HuH-7 (cell line): ENCODE results near the gene ACTRT3.

Experiments used
- DNase-seq: peaks from one replicate; pipeline ENCODE4 v3.0.0; 2011; ENCODE audit warnings: low spot score

The ACTRT3 gene

DNA sequence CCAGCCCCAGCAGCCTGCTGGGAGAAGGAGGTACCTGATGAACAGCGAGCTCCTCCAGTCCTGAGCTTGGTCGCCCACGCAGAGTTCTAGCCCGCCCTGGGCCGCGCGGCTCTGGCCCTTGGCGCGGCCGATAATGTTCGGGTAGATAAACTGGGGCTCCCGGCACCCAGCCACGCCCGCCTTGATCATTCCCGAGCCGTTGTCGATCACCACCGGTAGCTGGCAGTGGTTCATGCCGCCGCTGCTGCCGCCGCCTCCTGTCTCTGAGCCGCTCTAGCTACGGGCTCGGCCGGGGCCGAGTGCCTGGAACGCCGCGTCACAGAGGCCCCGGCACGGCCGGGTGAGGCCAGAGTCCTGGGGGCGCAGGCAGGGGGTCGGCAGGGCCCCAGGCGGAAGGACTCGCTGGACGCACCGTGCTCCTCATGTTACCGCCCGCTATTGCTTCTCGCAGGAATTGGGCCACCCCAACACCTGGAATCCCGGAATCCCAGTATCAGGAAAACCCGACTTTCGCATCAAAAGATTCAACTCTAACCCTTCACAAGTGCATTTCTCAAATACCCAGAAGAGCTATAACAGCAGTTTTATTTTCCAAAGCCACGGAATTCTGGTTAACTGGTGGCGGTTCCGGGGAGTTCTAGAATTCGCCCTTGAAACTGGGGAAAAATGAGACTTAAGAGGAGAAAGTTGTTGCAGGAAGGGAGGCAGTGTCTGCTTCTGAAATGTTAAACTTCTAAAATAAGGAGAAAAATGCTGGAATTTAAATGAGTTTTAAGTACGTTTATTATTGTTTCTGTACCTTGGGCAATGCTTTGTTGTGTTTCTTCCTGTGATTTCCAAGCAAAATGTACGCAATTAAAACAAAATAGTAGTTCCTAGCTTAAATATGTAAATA, at the start of gene ACTRT3:
Gene ACTRT3, minus strand, starts transcription at position 275 of the 895 bp plus-strand sequence. Its CDS starts 41 bp downstream, at position 234.
- DNase-seq: peak; percentile 59

- no peak for DNase-seq
Observed at GRCh38 chr3:169818316-169818715, 49.0 kb upstream of the ACTRT3 start.

- no peak for DNase-seq
Observed at GRCh38 chr3:169815590-169816150, 46.3 kb upstream of the ACTRT3 start.

DNA sequence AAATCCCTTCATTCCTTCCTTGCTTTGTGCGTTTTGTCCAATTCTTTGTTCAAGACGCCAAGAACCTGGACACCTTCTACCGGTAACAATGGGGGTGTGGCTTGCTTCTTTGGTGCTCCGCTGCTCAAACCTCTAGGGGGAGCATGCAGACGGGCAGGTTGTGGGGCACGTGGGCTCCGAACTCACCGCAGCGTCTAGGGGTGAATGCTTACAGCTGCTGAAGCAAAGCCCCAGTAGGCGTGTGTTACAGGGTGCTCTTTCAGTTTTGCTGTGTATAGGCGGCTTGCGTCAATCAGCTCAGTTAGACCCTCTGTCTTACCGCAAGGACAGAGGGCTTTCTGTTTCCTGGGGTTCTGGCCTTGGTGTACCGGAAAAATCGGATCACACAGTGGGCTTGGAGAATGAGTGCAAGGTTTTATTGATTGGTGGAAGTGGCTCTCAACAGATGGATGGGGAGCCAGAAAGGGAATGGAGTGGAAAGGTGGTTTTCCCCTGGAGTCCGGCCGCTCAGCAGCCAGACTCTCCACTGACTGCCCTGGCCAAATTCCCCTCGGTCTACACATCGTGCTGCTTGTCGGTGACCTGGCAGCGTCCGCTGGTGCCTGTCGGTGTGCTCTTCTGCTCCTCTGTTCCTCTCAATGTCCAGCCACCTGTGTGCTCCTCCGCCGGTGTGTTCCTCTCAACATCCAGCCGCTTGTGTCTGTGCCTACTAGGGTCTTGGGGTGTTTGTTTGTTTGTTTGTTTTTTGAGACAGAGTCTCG, 44.6 kb upstream of the ACTRT3 start:
- peak; percentile 34 for DNase-seq

DNA sequence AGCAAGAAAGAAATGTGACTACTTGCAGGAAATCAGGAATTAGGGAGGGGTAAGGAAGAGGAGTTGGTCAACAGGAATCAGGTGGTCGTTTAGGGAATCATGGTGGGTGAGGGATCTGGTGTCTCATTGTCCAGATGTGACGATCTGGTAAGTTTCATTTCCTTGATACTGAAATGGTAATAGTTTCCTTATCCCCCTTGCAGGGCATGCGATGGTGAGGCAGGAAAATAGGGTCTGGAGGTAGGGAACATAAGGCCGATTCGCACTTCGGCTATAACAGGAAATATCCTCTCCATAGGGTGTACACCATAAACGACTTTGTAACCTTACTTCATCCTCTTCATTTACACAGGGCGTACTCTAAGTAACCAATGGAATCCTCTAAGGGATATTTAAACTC, 43.9 kb upstream of the ACTRT3 start:
- DNase-seq: no peak

DNA sequence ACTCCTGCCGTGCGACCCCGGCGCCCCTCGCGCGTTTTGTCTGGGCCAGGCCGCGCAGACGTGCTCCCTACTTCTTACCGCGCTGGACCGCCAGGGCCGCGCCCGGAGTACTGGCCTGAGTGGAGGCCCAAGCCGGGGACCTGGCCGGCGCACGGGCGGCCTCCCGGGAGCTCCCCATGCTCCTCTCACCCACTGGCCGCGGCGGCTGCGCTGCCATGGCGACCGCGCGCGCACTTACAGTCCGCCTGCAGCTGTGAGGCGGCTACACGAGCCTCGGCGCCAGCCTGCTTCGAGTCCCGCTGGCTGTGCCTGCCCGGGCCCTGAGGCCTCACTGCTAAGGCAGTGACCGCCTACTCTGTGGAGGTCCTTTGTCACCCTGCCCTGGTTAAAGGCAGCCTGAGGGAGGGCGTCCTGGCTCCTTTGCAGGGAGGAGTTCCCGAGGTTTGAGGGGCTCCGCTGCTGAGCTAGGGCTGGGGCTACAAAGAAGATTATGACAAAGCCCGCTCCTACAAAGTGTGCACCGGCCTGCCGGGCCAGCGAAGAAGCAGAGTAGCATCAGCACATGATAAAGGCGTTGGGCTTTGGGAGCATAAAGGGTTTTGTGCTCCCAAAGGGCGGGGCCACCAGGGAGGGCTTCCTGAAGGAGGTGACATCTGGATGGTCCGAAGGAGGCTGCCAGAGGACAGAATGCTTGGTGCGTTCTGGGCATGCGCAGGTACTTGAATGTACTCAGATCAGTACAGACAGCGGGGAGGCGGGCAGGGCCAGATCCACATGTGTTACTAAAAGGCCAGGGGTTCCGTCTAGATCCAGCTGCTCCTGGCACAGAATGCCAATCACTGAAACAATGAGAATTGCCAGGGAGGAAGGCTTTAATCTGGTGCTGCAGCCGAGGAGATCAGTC, 43.2 kb upstream of the ACTRT3 start, which contains the start of the genes LRRC34 and LRRIQ4:
Gene LRRC34, minus strand, starts transcription at position 573 of the 904 bp plus-strand sequence. Its CDS starts 356 bp downstream, at position 217.
Gene LRRIQ4, plus strand, starts transcription at position 539 of the 904 bp plus-strand sequence. CDS start 9,052 bp downstream, outside the sequence.
- peak; percentile 69 for DNase-seq

DNA sequence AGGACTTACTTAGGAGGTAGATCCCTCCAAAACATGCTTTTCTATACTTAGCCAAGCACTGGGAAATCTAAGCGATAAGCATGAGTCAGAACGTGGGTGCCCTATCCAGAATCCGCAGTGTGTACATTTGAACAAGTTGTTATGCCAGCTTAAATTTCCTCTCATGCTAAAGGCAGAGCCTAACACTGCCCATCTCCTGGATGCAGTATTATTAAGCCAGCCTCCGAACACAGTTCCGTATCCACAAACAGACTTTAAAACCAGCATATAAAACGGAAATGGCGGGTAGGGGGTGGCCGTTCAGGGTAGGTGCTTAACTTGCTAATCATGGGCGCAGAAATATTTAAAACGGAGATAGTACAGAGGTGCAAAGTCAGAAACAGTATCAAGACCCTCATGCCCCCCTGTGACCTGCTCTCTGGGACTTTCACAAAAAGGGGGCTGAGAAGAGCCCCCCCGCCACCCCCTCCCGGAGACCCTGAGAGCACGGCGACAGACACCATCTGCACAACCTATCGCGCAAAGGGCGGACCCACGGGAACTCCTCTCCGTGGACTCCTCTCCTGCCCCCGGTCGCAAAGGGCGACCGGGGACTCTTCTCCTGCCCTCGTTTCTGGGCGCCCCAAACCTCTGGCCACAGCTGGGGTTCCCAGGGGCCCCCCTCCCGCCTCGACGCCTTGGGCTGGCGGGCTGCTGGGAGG, 42.4 kb upstream of the ACTRT3 start:
- no peak for DNase-seq

GRCh38 chr3:169809230-169809795, 40.0 kb upstream of the ACTRT3 start:
- DNase-seq: no peak

DNA sequence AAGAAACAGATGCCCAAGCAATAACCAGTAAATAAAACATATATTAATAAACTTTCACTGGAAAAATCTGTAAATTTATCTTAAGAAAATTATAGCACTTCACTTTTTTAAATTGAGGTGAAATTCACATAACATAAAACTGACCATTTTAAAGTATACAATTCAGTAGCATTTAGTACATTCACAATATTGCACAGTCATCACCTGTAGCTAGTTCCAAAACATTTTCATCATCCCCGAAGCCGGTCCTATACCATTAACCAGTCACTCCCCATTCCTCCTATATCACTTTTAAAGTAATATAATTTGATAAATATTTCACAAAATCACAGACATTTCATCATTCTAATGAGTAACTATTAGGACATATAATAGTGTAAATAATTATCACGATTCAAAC, 35.3 kb upstream of the ACTRT3 start:
- DNase-seq: no peak

GRCh38 chr3:169792359-169792758, 23.0 kb upstream of the ACTRT3 start:
- DNase-seq: no peak

GRCh38 chr3:169790687-169791429, 21.5 kb upstream of the ACTRT3 start:
- DNase-seq: no peak

GRCh38 chr3:169790219-169790618, 20.9 kb upstream of the ACTRT3 start:
- DNase-seq: no peak

GRCh38 chr3:169787791-169788190, 18.4 kb upstream of the ACTRT3 start:
- DNase-seq: no peak

GRCh38 chr3:169787120-169787519, 17.8 kb upstream of the ACTRT3 start:
- DNase-seq: no peak

DNA sequence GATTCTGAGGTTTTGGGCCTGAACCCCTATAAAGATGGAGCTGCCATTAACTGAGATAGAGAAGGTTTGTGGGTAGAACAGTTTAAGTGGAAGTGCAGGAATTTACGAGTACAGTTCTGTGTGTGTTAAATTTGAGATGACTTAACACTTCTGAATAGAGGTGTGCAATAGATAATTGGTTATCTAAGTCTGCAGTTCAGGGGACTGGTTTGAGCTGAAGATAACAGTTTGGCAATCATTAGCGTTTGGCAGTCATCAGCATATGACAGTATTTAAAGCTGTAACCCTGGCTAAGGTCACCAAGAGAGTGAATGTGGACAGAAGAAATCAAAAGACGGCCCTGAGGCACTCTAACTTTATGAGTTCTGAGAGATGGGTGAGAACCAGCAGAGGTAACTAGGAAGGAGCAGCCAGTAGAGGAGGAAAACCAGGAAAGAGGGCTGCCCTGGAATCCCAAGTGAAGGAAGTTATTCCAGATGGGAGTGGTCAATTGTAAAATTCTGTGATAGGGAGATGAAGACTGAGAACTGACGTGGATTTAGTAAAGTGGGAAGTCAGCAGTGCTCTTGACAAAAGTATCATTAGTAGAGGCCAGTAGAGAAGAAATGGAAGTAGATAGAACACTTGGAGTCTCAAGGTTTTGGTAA, 12.0 kb upstream of the ACTRT3 start:
- DNase-seq: no peak

- DNase-seq: no peak
Observed at GRCh38 chr3:169780742-169781141, 11.4 kb upstream of the ACTRT3 start.

- DNase-seq: no peak
Observed at GRCh38 chr3:169777822-169778221, 8.5 kb upstream of the ACTRT3 start.

GRCh38 chr3:169774186-169774585, 4.8 kb upstream of the ACTRT3 start:
- DNase-seq: no peak
